WERI-Rb-1 (cell line): ENCODE results near the gene BRSK2.

Experiments used
- DNase-seq: peaks from one replicate; pipeline ENCODE4 v3.0.0-alpha.2; 2020
- H3K27ac ChIP-seq: fragments of 250-450 bp; sonication (Bioruptor Pico); 2 replicates; pipeline ENCODE4 v1.5.1; 2020; ENCODE audit warnings: mild to moderate bottlenecking, moderate library complexity
- H3K27me3 ChIP-seq: fragments of 250-450 bp; sonication (Bioruptor Pico); 2 replicates; pipeline ENCODE4 v1.5.1; 2021; ENCODE audit warnings: mild to moderate bottlenecking, low read depth, moderate library complexity; ENCODE audit not compliant: insufficient read depth, severe bottlenecking
- H3K36me3 ChIP-seq: fragments of 250-450 bp; sonication (Bioruptor Pico); 2 replicates; pipeline ENCODE4 v1.5.1; 2020; ENCODE audit warnings: mild to moderate bottlenecking, moderate library complexity
- H3K4me3 ChIP-seq: 2 replicates; pipeline ENCODE4 v1.5.1; 2011; ENCODE audit warnings: low read depth, mild to moderate bottlenecking, control low read depth, low read length
- H3K9me3 ChIP-seq: fragments of 250-450 bp; sonication (Bioruptor Pico); 2 replicates; pipeline ENCODE4 v1.5.1; 2021; ENCODE audit warnings: mild to moderate bottlenecking, moderate library complexity; ENCODE audit not compliant: severe bottlenecking
- CTCF ChIP-seq: IDR thresholded peaks from 2 replicates; pipeline ENCODE4 v1.5.1; 2011; ENCODE audit warnings: low read depth, mild to moderate bottlenecking, control low read depth, inconsistent platforms, low read length

Gene BRSK2

GRCh38 chr11:1458340-1459218, 68.8 kb downstream of the BRSK2 start:
- no peak overlapping the region for H3K4me3 ChIP-seq
- H3K9me3 ChIP-seq: no peaks in the 10 kb centered on the region
- H3K27ac ChIP-seq: peak overlapping the region; percentile 29
- H3K36me3 ChIP-seq: peaks cover 41% of the 10 kb centered on the region
- TF ChIP-seq CTCF: peak; percentile 61
- DNase-seq: peak; percentile 76
- H3K27me3 ChIP-seq: no peaks in the 10 kb centered on the region

- Histone ChIP-seq H3K27me3 (no peaks in the 10 kb centered on the region), H3K4me3 (no peak overlapping the region), H3K9me3 (no peaks in the 10 kb centered on the region), H3K27ac (no peak overlapping the region; the same call in 1 of the 2 replicates), H3K36me3 (peaks cover 39% of the 10 kb centered on the region)
- no peak for DNase-seq
- no peak for TF ChIP-seq CTCF
These were observed 69.5 kb downstream of the BRSK2 start for GRCh38 chr11:1459219-1459575.

GRCh38 chr11:1459764-1460395, 70.1 kb downstream of the BRSK2 start:
- TF ChIP-seq CTCF: no peak

GRCh38 chr11:1460396-1460985, 70.8 kb downstream of the BRSK2 start:
- Histone ChIP-seq H3K9me3 (no peaks in the 10 kb centered on the region), H3K27me3 (no peaks in the 10 kb centered on the region), H3K36me3 (peaks cover 35% of the 10 kb centered on the region), H3K4me3 (no peak overlapping the region), H3K27ac (no peak overlapping the region)
- no peak for TF ChIP-seq CTCF
- no peak for DNase-seq

More at GRCh38 chr11:1459764-1460395, 70.1 kb downstream of the BRSK2 start:
- Histone ChIP-seq H3K27ac (no peak overlapping the region), H3K9me3 (no peaks in the 10 kb centered on the region), H3K4me3 (no peak overlapping the region), H3K36me3 (peaks cover 35% of the 10 kb centered on the region), H3K27me3 (no peaks in the 10 kb centered on the region)
- no peak for DNase-seq

- Histone ChIP-seq H3K4me3 (no peak overlapping the region), H3K9me3 (no peaks in the 10 kb centered on the region), H3K27ac (no peak overlapping the region), H3K27me3 (no peaks in the 10 kb centered on the region), H3K36me3 (peaks cover 32% of the 10 kb centered on the region)
- TF ChIP-seq CTCF: no peak
- no peak for DNase-seq
These were observed 71.5 kb downstream of the BRSK2 start for GRCh38 chr11:1460986-1461825.
